SU-DHL-6 (cell line): ENCODE data around the gene LIN7B.

ENCODE experiments used
- H2AFZ ChIP-seq: fragments of 200-600 bp; sonication (generic); 2 replicates; pipeline ENCODE4 v1.6.1; 2014; ENCODE audit warnings: low read depth, mild to moderate bottlenecking, moderate library complexity, mixed read lengths, antibody characterized with exemption, low read length; ENCODE audit not compliant: severe bottlenecking
- H3F3A ChIP-seq: fragments of 200-600 bp; shearing (Covaris generic); 2 replicates; pipeline ENCODE4 v1.6.0; 2016; ENCODE audit warnings: antibody characterized with exemption, mild to moderate bottlenecking; ENCODE audit not compliant: insufficient read depth
- H3K27ac ChIP-seq: fragments of 200-600 bp; sonication (generic); 2 replicates; pipeline ENCODE4 v1.5.1; 2016; ENCODE audit warnings: low read depth, mild to moderate bottlenecking, low read length, moderate library complexity, mixed read lengths
- H3K27me3 ChIP-seq: fragments of 200-600 bp; sonication (generic), shearing (Covaris generic); 2 replicates; pipeline ENCODE4 v1.6.0; 2014; ENCODE audit warnings: mild to moderate bottlenecking, low read length
- H3K36me3 ChIP-seq: fragments of 200-600 bp; sonication (generic); 2 replicates; pipeline ENCODE4 v1.6.1; 2014; ENCODE audit warnings: mild to moderate bottlenecking, low read length, mixed read lengths
- H3K4me2 ChIP-seq: fragments of 300-600, 200-600 bp; shearing (Covaris generic), sonication (generic); 2 replicates; pipeline ENCODE4 v1.6.0; 2014; ENCODE audit warnings: low read length, low read depth, mild to moderate bottlenecking; ENCODE audit not compliant: poor library complexity, severe bottlenecking
- H3K4me3 ChIP-seq: fragments of 200-600 bp; sonication (generic); 2 replicates; pipeline ENCODE4 v1.5.1; 2014; ENCODE audit warnings: antibody characterized with exemption, low read length, mild to moderate bottlenecking, mixed read lengths; ENCODE audit not compliant: insufficient read depth, poor library complexity, severe bottlenecking
- H3K79me2 ChIP-seq: fragments of 200-600 bp; sonication (generic); 2 replicates; pipeline ENCODE4 v1.6.1; 2014; ENCODE audit warnings: mild to moderate bottlenecking, low read length, moderate library complexity; ENCODE audit not compliant: insufficient read depth
- H3K9ac ChIP-seq: fragments of 200-600 bp; sonication (generic); 2 replicates; pipeline ENCODE4 v1.7.0; 2014; ENCODE audit warnings: mild to moderate bottlenecking, low read length
- H3K9me2 ChIP-seq: fragments of 200-600 bp; sonication (generic); replicated peaks from 2 replicates; pipeline ENCODE4 v1.6.1; 2014; ENCODE audit warnings: low read length; ENCODE audit not compliant: insufficient read depth
- H3K9me3 ChIP-seq: fragments of 200-600 bp; sonication (generic); 2 replicates; pipeline ENCODE4 v1.6.1; 2014; ENCODE audit warnings: low read length, mixed read lengths; ENCODE audit not compliant: insufficient read depth
- H4K20me1 ChIP-seq: fragments of 200-600 bp; sonication (generic); 2 replicates; pipeline ENCODE4 v1.6.1; 2014; ENCODE audit warnings: low read depth, mild to moderate bottlenecking, antibody characterized with exemption, low read length, moderate library complexity, mixed read lengths
- EZH2phosphoT487 ChIP-seq: fragments of 200-600 bp; sonication (generic), shearing (Covaris generic); conservative IDR thresholded peaks from 2 replicates; pipeline ENCODE4 v1.6.1; 2018; ENCODE audit warnings: mild to moderate bottlenecking, antibody characterized with exemption, low read length, moderate library complexity, mixed read lengths
- TF ChIP-seq, protein P1 (sequence below): fragments of 200-600 bp; sonication (generic); IDR thresholded peaks from one replicate; pipeline ENCODE4 v1.5.1; 2017; ENCODE audit warnings: antibody characterized with exemption, mild to moderate bottlenecking, low read length, moderate library complexity; ENCODE audit not compliant: insufficient read depth, poor library complexity, severe bottlenecking

Gene LIN7B

DNA sequence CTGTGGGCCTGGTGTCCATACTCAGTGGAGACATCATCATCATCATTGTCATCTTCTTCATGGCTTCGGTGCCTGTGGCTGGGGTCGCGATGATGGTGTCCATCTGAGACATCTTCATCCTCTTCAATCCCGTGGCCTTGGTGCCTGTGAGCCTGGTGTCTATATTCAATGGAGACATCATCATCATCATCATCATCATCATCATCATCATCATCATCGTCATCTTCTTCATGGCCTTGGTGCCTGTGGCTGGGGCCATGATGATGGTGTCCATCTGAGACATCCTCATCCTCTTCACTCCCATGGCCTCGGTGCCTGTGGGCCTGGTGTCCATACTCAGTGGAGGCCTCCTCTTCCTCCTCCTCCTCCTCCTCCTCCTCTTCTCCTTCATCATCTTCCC is 40.1 kb downstream of the LIN7B start:
- no peaks in the 10 kb centered on the region for H3K9me3 ChIP-seq
- H3K9me2 ChIP-seq, result no peaks in the 10 kb centered on the region
- H3K4me3 ChIP-seq, result no peak overlapping the region
- no peaks in the 10 kb centered on the region for H4K20me1 ChIP-seq
- TF ChIP-seq, protein P1, sequence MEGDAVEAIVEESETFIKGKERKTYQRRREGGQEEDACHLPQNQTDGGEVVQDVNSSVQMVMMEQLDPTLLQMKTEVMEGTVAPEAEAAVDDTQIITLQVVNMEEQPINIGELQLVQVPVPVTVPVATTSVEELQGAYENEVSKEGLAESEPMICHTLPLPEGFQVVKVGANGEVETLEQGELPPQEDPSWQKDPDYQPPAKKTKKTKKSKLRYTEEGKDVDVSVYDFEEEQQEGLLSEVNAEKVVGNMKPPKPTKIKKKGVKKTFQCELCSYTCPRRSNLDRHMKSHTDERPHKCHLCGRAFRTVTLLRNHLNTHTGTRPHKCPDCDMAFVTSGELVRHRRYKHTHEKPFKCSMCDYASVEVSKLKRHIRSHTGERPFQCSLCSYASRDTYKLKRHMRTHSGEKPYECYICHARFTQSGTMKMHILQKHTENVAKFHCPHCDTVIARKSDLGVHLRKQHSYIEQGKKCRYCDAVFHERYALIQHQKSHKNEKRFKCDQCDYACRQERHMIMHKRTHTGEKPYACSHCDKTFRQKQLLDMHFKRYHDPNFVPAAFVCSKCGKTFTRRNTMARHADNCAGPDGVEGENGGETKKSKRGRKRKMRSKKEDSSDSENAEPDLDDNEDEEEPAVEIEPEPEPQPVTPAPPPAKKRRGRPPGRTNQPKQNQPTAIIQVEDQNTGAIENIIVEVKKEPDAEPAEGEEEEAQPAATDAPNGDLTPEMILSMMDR, result no peak
- no peak for TF ChIP-seq EZH2phosphoT487
- no peaks in the 10 kb centered on the region for H3K79me2 ChIP-seq
- H3K4me2 ChIP-seq, result no peak overlapping the region
- H3K9ac ChIP-seq, result no peak overlapping the region
- no peak overlapping the region for H2AFZ ChIP-seq
- H3K27me3 ChIP-seq, result no peaks in the 10 kb centered on the region
- H3F3A ChIP-seq, result no peaks in the 10 kb centered on the region
- H3K27ac ChIP-seq, result no peak overlapping the region
- H3K36me3 ChIP-seq, result no peaks in the 10 kb centered on the region

DNA sequence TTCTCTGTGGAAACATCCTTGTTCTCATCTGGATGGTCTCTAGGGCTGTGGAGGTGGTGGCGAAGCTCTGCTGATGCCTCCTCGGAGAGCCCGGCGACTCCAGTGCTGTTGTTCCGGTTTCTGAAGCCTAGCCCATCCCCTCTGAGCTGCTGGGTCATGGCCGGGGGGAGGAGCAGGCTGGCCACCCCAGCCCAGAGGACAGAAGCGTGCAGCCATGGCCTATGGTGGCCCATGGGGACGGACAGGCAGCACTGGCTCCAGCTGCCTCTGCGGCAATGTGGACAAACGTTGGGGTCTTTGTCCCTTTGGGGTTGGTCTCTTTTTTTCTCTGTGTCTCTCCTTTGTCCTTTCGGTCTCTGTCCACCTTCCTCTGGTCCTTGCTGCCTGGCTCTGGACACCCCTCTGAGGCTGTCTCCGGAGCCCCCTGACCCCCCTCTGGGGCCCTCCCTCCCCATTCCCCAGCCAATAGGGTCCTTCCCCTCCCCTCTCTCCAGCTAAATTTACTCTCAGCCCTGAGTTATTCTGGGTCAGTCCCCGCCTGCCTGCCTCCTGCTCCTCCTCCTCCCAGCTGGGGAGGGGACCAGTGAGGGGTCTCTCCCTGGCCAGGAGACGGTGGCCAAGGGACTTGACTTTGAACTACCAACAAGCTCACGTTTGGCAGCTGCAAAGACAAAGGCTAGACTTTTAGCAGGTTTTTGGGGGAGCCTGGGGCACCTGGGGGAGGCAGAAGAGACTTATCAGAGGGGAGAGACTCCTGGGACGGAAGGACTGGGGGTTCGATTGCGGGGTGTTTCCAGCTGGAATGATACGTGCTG is 41.0 kb downstream of the LIN7B start, which contains the start of gene HRC:
Gene HRC, minus strand, starts transcription at position 392 of the 815 bp plus-strand sequence. Its CDS starts 159 bp downstream, at position 233.
- no peak within 1 kb of the TSS for H3K4me2 ChIP-seq
- no peaks in the 10 kb centered on the region for H3K79me2 ChIP-seq
- no peak within 1 kb of the TSS for H2AFZ ChIP-seq
- H3F3A ChIP-seq, result no peaks in the 10 kb centered on the region
- no peak within 1 kb of the TSS for H3K9ac ChIP-seq
- no peaks in the 10 kb centered on the region for H4K20me1 ChIP-seq
- no peaks in the 10 kb centered on the region for H3K27me3 ChIP-seq
- H3K9me2 ChIP-seq, result no peaks in the 10 kb centered on the region
- H3K36me3 ChIP-seq, result no peaks in the 10 kb centered on the region
- H3K4me3 ChIP-seq, result no peak within 1 kb of the TSS
- H3K9me3 ChIP-seq, result no peaks in the 10 kb centered on the region
- no peak within 1 kb of the TSS for H3K27ac ChIP-seq
- TF ChIP-seq EZH2phosphoT487, result no peak

DNA sequence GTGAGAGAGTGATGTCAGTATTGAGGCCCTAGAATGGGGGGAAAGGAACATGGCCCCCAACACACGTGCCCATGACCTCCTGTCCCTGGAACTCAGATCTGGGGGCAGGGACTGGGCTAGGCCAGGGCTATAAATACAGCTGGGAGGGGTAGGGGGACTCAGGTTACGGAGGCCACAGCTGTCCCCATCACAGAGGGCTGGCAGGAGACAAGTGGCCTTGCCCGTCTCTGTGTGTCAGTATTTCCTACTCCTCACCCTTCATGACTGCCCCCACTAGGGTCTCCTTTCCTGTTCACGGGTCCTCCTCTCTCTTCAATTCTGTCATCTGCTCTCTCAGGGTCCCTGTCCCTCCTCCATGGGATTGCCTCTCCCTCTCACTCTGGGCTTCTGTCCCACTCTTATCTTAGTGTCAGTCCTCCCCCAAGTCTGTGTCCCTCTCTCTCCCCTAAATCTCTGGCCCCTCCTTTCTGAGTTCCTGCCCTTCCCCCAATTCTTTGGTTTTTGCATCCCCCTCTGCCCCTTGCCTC is 41.7 kb downstream of the LIN7B start:
- Histone ChIP-seq H3K4me2 (no peak overlapping the region), H3K9me3 (no peaks in the 10 kb centered on the region), H4K20me1 (no peaks in the 10 kb centered on the region), H2AFZ (no peak overlapping the region), H3K9ac (no peak overlapping the region), H3K9me2 (no peaks in the 10 kb centered on the region), H3K4me3 (no peak overlapping the region), H3F3A (no peaks in the 10 kb centered on the region), H3K79me2 (no peaks in the 10 kb centered on the region), H3K36me3 (no peaks in the 10 kb centered on the region), H3K27ac (no peak overlapping the region), H3K27me3 (no peaks in the 10 kb centered on the region)
- TF ChIP-seq EZH2phosphoT487, result no peak
- TF ChIP-seq, protein P1, result no peak
